Adrenal gland (tissue), 12 donors: ENCODE results near the gene ATAD3B. TPM values are rescaled to one million over a fixed set of nuclear protein-coding genes. Genes with fewer than 3 reads are reported as not detected.
A peak's percentile ranks its signal among the peaks of the same experiment; 100 is the strongest.

Experiments used
- DNase-seq, 7 donors: peaks; one replicate each; pipeline ENCODE4 v3.0.0-alpha.2; 2019 to 2020
- H3K27ac ChIP-seq, 5 donors: fragments of 200-600 bp; sonication (generic) in 4 of 5; 1 replicate in 3 of 5; 2 replicates in 2 of 5; pipeline versions ENCODE4 v1.5.1 to v1.8.0; 2016 to 2020; ENCODE audit warnings: mild to moderate bottlenecking in 1 of 5
- H3K27me3 ChIP-seq: fragments of 200-600 bp; 2 replicates; pipeline ENCODE4 v1.8.0; 2021
- H3K36me3 ChIP-seq, 2 donors: fragments of 200-600 bp; replicated peaks in 1 of 2; 1 replicate in 1 of 2; 2 replicates in 1 of 2; pipeline versions ENCODE4 v1.5.1 to v1.8.0; 2018 to 2022
- H3K4me1 ChIP-seq, 2 donors: fragments of 200-600 bp; replicated peaks in 1 of 2; 1 replicate in 1 of 2; 2 replicates in 1 of 2; pipeline versions ENCODE4 v1.5.1 to v1.8.0; 2018 to 2021
- H3K4me3 ChIP-seq, 4 donors: fragments of 200-600 bp; sonication (generic) in 3 of 4; one replicate each; pipeline ENCODE4 v1.5.1; 2016 to 2018
- H3K9me3 ChIP-seq, 3 donors: fragments of 200-600 bp; sonication (generic) in 1 of 3; replicated peaks in 1 of 3; 1 replicate in 2 of 3; 2 replicates in 1 of 3; pipeline versions ENCODE4 v1.5.1 to v1.8.0; 2016 to 2021
- CTCF ChIP-seq, 6 experiments: fragments of 450-650 bp in 4 of 6; fragments of 200-600 bp in 2 of 6; sonication (generic) in 1 of 6; IDR thresholded peaks; 1 replicate in 5 of 6; 2 replicates in 1 of 6; pipeline versions ENCODE4 v1.5.1 to v1.8.0; 2016 to 2021; ENCODE audit warnings: antibody characterized with exemption in 6 of 6, mild to moderate bottlenecking in 2 of 6, moderate library complexity in 1 of 6
- POLR2A ChIP-seq, 2 donors: fragments of 450-650 bp; IDR thresholded peaks; one replicate each; pipeline ENCODE4 v1.6.1; 2017; ENCODE audit warnings: antibody characterized with exemption in 2 of 2, mild to moderate bottlenecking in 2 of 2, moderate library complexity in 1 of 2
- WGBS, 4 donors: extraction: QIAGEN DNeasy Blood & Tissue Kit in 2 of 4; methylation state at CpG; one replicate each; pipeline versions ENCODE4 v1.1.5 to v1.1.7; 2013 to 2017; 5-methylcytosine and 5-hydroxymethylcytosine counted together
- intact Hi-C, 2 donors: fragments of 100-400 bp; cut with DNase I; formaldehyde crosslinking; loops; one replicate each; pipeline versions ENCODE4 v1.14.1 to v1.15.0; 2022 to 2023
- polyA plus RNA-seq, 3 donors: library from polyadenylated mRNA; stranded (reverse); fragments of 200-250 nt in 2 of 3; fragments of 350-450 nt in 1 of 3; fragmentation: Illumina TruSeq in 1 of 3; extraction: RNeasy Lipid Tissue Mini Kit (QIAGEN cat#74804) in 1 of 3; gene quantifications; one replicate each; pipeline ENCODE4 v1.2.3, GENCODE V29; 2013 to 2014
- total RNA-seq, 9 donors: library from RNA; depleted of rRNA in 4 of 9; stranded (reverse); fragments of >200 nt in 4 of 9; fragments of 120-200 nt in 1 of 9; fragmentation: NEBNext Ultra II Directional in 1 of 9; extraction: Animal tissue kit (Norgen Biotek cat#: 25700) in 1 of 9; gene quantifications; one replicate each; pipeline versions ENCODE4 v1.1.0 to v1.2.4, GENCODE V29; 2013 to 2023
- donor health status: healthy with polysubstance abuse.
- donor health status: Bipolar disorder and iron deficiency.
- donor health status: DM: yes; HTN: yes; CAD: no.
- donor health status: DM: no; HTN: no; CAD: no.
- donor health status: DM: no; HTN: no; CAD: no.
- donor health status: DM: yes; HTN: yes; CAD: no.

The ATAD3B gene
- total and polyA plus RNA-seq, 12 donors = 5.3 to 109 (median 13.3) TPM

GRCh38 chr1:1537626-1538250, 66.2 kb downstream of the ATAD3B start:
- intact Hi-C loops = no loop called here
- Histone ChIP-seq H3K36me3 (peaks cover 0 to 3% of the 10 kb centered on the region in 2 donors), H3K9me3 (no peaks in the 10 kb centered on the region), H3K27ac (no peak overlapping the region), H3K27me3 (no peaks in the 10 kb centered on the region), H3K4me3 (no peak overlapping the region), H3K4me1 (peaks cover 11 to 15% of the 10 kb centered on the region in 2 donors)
- DNase-seq = no peak
- TF ChIP-seq CTCF (IDR thresholded peaks at IDR 0.05) (no peak), POLR2A (IDR thresholded peaks at IDR 0.05) (no peak)
- 93 to 97% (median 95%) methylated on average over 32 of the region's 32 CpGs for WGBS, 4 donors

- Histone ChIP-seq H3K9me3 (no peaks in the 10 kb centered on the region), H3K36me3 (peaks cover 0 to 3% of the 10 kb centered on the region in 2 donors), H3K27me3 (no peaks in the 10 kb centered on the region), H3K4me1 (peaks cover 16 to 20% of the 10 kb centered on the region in 2 donors), H3K27ac (no peak overlapping the region), H3K4me3 (no peak overlapping the region)
- no peak for DNase-seq
- WGBS, 4 donors = 89 to 98% (median 92%) methylated on average over 11 to 23 of the region's 23 CpGs
- no peak for TF ChIP-seq POLR2A (IDR thresholded peaks at IDR 0.05)
- TF ChIP-seq CTCF (IDR thresholded peaks at IDR 0.05) = no peak
- intact Hi-C loops = no loop called here
These were observed 66.8 kb downstream of the ATAD3B start for GRCh38 chr1:1538334-1538733.

- Histone ChIP-seq H3K4me1 (peaks cover 19 to 23% of the 10 kb centered on the region in 2 donors), H3K36me3 (peaks cover 0 to 3% of the 10 kb centered on the region in 2 donors), H3K9me3 (no peaks in the 10 kb centered on the region), H3K27ac (peak overlapping the region in 1 of 5 donors; percentile 61), H3K4me3 (peak overlapping the region in 1 of 4 donors; percentile 87), H3K27me3 (no peaks in the 10 kb centered on the region)
- TF ChIP-seq CTCF (IDR thresholded peaks at IDR 0.05) (no peak), POLR2A (IDR thresholded peaks at IDR 0.05) (no peak)
- WGBS, 4 donors = 73 to 91% (median 77%) methylated on average over 12 to 18 of the region's 18 CpGs
- no peak for DNase-seq
- intact Hi-C loops = no loop called here
These were observed 67.4 kb downstream of the ATAD3B start for GRCh38 chr1:1538989-1539309.

- Histone ChIP-seq H3K27ac (peak overlapping the region in 2 of 5 donors; percentile 17 to 61), H3K9me3 (no peaks in the 10 kb centered on the region), H3K36me3 (peaks cover 0 to 3% of the 10 kb centered on the region in 2 donors), H3K4me1 (peaks cover 19 to 23% of the 10 kb centered on the region in 2 donors), H3K27me3 (no peaks in the 10 kb centered on the region), H3K4me3 (peak overlapping the region in 2 of 4 donors; percentile 18 to 87)
- peak in 3 of 7 donors; percentile 46 to 56 (median 55) for DNase-seq
- 3 to 14% (median 9%) methylated on average over 5 to 64 of the region's 66 CpGs for WGBS, 4 donors
- intact Hi-C loops = no loop called here
- no peak for TF ChIP-seq CTCF (IDR thresholded peaks at IDR 0.05)
- no peak for TF ChIP-seq POLR2A (IDR thresholded peaks at IDR 0.05)
These were observed 67.9 kb downstream of the ATAD3B start for GRCh38 chr1:1539310-1540089.
